HG03159 (cell line): Measurements from ENCODE around the gene TRIM39.
"Not testable (repeated sequence)": the region's sequence is repeated elsewhere in the genome, so short reads cannot be mapped to it uniquely, and the experiment has no call there.

Experiments used
- ATAC-seq: cut with Tn5 transposase; IDR thresholded peaks from one replicate; pipeline ENCODE4 v1.9.1; 2021; ENCODE audit warnings: mild to moderate bottlenecking, moderate library complexity; ENCODE audit not compliant: unreplicated experiment

Gene TRIM39

DNA sequence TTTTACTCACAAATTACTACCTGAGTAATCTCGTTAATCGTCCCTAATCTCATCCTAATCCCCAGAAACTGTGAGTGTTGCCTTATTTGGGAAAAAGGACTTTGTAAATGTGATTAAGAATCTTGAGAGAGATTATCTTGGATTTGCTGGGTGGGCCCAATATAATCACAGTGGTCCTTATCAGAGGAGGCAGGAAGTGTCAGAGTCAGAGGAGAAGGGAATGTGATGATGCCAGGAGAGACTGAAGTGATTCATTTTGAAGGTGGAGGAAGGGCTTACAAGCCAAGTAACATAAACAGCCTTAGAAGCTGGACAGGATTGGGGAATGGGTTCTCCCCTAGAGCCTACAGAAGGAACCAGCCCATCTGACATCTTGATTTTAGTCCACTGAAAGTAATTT, 34.9 kb downstream of the TRIM39 start:
- ATAC-seq: no peak

DNA sequence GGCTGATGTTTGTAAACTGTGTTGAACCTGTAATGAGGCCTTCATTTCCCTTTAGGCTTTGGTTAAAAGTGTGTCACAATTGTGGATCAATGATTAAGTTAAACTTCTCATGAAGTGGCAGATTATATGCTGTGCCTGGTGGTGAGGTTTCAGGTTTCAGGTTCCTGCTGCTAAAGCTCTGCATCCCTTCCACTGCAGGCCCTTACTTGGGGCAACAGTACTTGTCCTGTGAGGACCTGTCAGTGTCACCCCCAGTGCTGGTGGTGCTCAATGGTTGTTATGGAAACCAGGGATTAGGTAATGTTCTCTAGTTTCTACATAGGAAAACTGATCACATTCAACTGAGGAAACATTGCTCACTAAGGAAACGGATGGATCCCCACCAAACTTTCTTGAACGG, 36.7 kb downstream of the TRIM39 start:
- no peak for ATAC-seq

DNA sequence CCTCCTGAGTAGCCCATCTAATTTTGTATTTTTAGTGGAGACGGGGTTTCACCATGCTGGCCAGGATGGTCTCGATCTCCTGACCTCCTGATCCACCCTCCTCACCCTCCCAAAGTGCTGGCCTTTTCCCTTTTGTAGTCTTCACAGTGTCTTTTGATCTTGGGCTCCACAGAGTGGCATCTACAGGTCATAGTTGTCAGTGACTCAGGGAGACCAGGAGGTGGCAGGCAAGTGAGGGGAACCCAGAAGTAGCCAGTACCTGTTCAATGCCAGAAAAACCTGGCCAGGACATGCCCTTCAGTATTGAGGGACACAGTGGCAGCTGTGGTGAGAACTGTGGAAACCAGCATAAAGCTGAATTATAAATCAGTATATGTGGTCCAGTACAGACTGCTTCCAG, 37.9 kb downstream of the TRIM39 start:
- no peak for ATAC-seq

DNA sequence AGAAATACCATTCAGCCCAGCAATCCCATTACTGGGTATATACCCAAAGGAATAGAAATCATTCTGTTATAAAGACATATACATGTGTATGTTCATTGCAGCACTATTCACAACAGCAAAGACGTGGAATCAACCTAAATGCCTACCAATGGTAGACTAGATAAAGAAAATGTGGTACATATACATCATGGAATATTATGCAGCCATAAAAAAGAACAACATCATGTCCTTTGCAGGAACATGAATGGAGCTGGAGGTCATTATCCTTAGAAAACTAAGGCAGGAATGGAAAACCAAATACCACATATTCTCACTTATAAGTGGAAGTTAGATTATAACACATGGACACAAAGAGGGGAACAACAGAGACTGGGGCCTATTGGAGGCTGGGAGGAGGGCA, 42.6 kb downstream of the TRIM39 start:
- not testable (repeated sequence) for ATAC-seq

DNA sequence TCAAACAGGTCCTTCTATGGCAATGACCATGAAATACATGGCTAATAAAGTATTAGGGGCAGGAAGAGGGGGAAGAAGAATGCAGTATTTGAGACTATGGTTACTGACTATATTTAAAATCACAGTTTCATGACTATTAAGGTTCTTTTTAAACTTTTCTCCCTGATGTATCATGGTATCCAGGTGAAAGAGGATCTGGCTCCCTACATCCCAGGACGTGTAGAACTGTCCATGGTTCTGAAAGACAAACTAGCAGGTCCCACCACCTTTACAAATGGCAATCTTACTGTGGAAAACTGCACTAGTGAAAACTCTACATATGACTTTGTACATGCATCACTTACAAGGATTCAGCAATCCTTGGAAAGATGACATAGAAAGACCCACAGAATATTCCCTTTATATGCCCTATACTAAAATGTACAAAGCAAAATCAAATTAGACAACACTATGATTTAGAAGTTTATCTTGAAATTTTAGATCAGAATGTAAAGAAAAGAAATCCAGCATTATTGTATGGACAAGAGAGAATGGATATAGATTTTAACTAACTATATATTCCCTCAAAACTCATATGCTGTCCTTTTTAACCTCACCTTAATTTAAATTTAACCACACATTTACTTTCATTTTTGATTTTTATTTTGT, 51.7 kb downstream of the TRIM39 start:
- ATAC-seq: no peak

DNA sequence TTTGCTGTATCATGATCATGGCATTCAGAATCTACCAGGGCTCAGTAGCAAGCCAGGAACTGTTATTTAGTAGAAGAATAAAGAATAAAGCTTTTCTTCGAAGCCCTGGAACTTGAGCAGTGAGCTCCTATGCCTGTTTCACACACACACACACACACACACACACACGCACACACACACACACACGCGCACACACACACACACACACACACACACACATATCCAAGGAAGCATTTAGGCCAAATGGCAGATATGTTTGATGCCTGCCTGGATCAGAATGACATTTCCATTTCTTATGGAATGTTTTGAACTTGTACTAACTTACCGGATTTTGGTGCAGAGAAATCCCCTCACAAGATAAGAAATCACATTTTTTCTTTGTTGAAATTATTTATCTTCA, 53.7 kb downstream of the TRIM39 start:
- ATAC-seq: no peak

DNA sequence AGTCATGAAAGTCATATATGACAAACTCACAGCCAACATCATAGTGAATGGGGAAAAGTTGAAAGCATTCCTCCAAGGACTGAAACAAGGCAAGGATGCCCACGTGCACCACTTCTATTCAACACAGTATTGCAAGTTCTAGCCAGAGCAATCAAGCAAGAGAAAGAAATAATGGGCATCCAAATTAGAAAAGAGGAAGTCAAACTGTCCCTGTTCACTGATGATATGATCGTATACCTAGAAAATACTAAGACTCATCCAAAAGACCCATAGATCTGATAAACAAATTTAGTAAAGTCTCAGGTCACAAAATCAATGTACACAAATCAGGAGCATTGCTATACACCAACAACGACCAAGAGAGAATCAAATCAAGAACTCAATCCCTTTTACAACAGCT, 59.4 kb downstream of the TRIM39 start:
- no peak for ATAC-seq

DNA sequence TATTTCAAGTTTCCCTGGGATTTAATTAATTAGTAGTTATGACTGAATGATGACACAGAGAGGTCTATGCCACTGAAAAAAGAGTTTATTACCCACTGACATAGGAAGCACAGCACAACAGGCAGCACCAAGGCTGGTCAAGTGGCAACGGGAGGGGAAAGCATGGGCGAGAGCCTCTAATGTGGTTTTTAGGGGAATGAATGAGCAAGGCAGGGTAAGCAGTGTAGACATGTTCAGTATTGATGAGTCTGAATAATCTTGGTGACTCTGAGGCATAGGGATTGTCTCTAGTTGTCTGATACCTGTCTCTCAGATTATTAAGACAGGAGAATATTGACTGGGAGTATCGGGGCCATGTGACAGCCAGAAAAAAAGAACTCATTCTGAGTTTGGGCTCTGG, 64.5 kb downstream of the TRIM39 start:
- ATAC-seq: no peak
